ENCODE data around the gene CASKIN1. TPM values are rescaled to one million over a fixed set of nuclear protein-coding genes. Genes with fewer than 3 reads are reported as not detected.

CASKIN1 gene
- total and polyA plus RNA-seq, 2 experiments from 2014 or later = 1.0 to 6.2 TPM

DNA sequence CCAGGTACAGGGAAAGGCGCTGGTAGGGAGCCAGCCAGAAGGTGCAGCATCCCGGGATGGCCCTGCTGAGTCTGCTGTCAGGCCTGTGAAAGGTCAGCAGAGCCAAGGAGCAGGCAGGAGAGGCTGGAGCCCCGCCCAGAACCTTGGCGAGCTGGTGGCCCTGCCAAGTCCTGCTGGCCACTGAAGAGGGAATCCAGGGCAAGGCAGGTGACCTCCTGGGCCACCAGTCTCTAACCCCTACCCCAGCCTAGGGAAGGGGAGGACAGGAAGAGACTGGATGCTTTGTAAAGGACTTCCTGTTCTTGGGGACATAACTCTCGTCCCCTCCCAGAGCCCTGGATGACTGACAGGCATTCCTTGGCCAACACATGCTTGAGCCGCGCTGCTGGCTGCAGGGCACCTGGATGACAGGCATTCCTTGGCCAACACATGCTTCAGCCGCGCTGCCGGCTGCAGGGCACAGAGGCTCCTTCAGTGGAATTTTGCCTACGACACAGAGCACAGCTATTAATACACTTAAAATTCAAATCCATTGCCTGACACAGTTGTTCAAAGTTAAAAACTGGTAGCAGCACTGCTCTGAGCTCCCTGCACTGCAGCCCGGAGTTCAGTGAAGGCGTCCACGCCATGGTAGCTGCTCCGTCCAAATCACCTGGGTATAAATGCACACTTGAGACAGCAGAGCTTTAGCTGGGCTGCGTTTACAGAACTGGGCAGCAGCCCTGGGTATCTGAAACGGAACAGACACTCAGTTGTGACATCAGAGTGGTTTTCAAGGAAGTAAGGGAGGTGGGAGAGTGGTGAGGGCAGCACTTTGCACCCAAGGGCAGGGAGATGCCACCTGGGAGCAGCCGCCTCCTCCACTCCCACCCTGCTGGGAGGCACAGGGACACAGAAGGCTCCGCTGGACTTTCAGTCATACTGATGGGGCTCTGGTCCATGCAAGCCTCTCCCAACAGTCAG lies 16.2 kb upstream of the CASKIN1 start:
- Histone ChIP-seq H3K4me3 (peak overlapping the region; percentile 54), H2AFZ (no peak overlapping the region), H3K79me2 (replicated peaks; ENCODE audit: insufficient read depth) (peaks cover 19% of the 10 kb centered on the region), H3K27ac (ENCODE audit: low read depth) (no peak overlapping the region), H3F3A (replicated peaks; ENCODE audit: low read depth) (peaks cover 37% of the 10 kb centered on the region; the same call in 1 of the 2 replicates), H3K27me3 (ENCODE audit: insufficient read depth) (no peaks in the 10 kb centered on the region), H4K20me1 (replicated peaks; ENCODE audit: insufficient read depth) (peaks cover 18% of the 10 kb centered on the region), H3K9me2 (ENCODE audit: insufficient read depth) (no peaks in the 10 kb centered on the region), H3K4me2 (peak overlapping the region; percentile 84), H3K4me1 (ENCODE audit: insufficient read depth) (peaks cover 10% of the 10 kb centered on the region; the same call in 1 of the 2 replicates), H3K36me3 (ENCODE audit: insufficient read depth) (0 out of 2 replicates have a peak, but pooled peaks cover 5% of the 10 kb centered on the region)
- Mint-ChIP-seq H3K27ac (peak overlapping the region; percentile 70; the same call in 1 of the 2 replicates), H3K4me3 (peak overlapping the region; percentile 82), H3K4me1 (peaks cover 19% of the 10 kb centered on the region), H3K9me3 (no peaks in the 10 kb centered on the region; the same call in 2 of the 3 replicates), H3K36me3 (ENCODE audit: low read depth) (peaks cover 27% of the 10 kb centered on the region), H3K27me3 (ENCODE audit: insufficient read depth, low read depth, poor library complexity) (peaks cover 17% of the 10 kb centered on the region)
- TF ChIP-seq EZH2phosphoT487 (IDR thresholded peaks at IDR 0.05; ENCODE audit: unreplicated experiment) = no peak
- TF ChIP-seq ZNF114 (CRISPR knock-in tag; IDR thresholded peaks at IDR 0.05) = no peak
- TF ChIP-seq, protein P1, sequence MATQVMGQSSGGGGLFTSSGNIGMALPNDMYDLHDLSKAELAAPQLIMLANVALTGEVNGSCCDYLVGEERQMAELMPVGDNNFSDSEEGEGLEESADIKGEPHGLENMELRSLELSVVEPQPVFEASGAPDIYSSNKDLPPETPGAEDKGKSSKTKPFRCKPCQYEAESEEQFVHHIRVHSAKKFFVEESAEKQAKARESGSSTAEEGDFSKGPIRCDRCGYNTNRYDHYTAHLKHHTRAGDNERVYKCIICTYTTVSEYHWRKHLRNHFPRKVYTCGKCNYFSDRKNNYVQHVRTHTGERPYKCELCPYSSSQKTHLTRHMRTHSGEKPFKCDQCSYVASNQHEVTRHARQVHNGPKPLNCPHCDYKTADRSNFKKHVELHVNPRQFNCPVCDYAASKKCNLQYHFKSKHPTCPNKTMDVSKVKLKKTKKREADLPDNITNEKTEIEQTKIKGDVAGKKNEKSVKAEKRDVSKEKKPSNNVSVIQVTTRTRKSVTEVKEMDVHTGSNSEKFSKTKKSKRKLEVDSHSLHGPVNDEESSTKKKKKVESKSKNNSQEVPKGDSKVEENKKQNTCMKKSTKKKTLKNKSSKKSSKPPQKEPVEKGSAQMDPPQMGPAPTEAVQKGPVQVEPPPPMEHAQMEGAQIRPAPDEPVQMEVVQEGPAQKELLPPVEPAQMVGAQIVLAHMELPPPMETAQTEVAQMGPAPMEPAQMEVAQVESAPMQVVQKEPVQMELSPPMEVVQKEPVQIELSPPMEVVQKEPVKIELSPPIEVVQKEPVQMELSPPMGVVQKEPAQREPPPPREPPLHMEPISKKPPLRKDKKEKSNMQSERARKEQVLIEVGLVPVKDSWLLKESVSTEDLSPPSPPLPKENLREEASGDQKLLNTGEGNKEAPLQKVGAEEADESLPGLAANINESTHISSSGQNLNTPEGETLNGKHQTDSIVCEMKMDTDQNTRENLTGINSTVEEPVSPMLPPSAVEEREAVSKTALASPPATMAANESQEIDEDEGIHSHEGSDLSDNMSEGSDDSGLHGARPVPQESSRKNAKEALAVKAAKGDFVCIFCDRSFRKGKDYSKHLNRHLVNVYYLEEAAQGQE (IDR thresholded peaks at IDR 0.05; ENCODE audit: unreplicated experiment) = no peak
- TF ChIP-seq CREB1 (CRISPR knock-in tag; IDR thresholded peaks at IDR 0.05; ENCODE audit: low read depth) = no peak
- no peak for TF ChIP-seq ETS1 (IDR thresholded peaks at IDR 0.05)
- TF ChIP-seq ZNF331 (CRISPR knock-in tag; IDR thresholded peaks at IDR 0.05; ENCODE audit: low read depth) = no peak
- no peak; the same call in 1 of the 2 replicates for TF ChIP-seq POLR2AphosphoS5 (IDR thresholded peaks at IDR 0.05; ENCODE audit: low read depth)
- TF ChIP-seq, protein P2, sequence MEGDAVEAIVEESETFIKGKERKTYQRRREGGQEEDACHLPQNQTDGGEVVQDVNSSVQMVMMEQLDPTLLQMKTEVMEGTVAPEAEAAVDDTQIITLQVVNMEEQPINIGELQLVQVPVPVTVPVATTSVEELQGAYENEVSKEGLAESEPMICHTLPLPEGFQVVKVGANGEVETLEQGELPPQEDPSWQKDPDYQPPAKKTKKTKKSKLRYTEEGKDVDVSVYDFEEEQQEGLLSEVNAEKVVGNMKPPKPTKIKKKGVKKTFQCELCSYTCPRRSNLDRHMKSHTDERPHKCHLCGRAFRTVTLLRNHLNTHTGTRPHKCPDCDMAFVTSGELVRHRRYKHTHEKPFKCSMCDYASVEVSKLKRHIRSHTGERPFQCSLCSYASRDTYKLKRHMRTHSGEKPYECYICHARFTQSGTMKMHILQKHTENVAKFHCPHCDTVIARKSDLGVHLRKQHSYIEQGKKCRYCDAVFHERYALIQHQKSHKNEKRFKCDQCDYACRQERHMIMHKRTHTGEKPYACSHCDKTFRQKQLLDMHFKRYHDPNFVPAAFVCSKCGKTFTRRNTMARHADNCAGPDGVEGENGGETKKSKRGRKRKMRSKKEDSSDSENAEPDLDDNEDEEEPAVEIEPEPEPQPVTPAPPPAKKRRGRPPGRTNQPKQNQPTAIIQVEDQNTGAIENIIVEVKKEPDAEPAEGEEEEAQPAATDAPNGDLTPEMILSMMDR (conservative IDR thresholded peaks at IDR 0.05; ENCODE audit: low read depth in 2 of 2) = no peak
- no peak for TF ChIP-seq NANOG (IDR thresholded peaks at IDR 0.05; ENCODE audit: borderline replicate concordance)
- TF ChIP-seq STAT1 (IDR thresholded peaks at IDR 0.05; ENCODE audit: unreplicated experiment) = no peak
- TF ChIP-seq EZH2 (IDR thresholded peaks at IDR 0.05; ENCODE audit: low read depth, unreplicated experiment) = no peak
- no peak for TF ChIP-seq ZNF462 (CRISPR knock-in tag; IDR thresholded peaks at IDR 0.05)
- no peak for TF ChIP-seq JUNB (IDR thresholded peaks at IDR 0.05; ENCODE audit: unreplicated experiment)
- ATAC-seq (no peak), DNase-seq (ENCODE audit: low spot score) (no peak)

Data from GM23338 (cell line).